ENCODE data around the gene VEPH1. TPM values are rescaled to one million over a fixed set of nuclear protein-coding genes. Genes with fewer than 3 reads are reported as not detected.

VEPH1 gene
- total RNA-seq, 1 experiment from 2014 or later = 0.51 TPM

DNA sequence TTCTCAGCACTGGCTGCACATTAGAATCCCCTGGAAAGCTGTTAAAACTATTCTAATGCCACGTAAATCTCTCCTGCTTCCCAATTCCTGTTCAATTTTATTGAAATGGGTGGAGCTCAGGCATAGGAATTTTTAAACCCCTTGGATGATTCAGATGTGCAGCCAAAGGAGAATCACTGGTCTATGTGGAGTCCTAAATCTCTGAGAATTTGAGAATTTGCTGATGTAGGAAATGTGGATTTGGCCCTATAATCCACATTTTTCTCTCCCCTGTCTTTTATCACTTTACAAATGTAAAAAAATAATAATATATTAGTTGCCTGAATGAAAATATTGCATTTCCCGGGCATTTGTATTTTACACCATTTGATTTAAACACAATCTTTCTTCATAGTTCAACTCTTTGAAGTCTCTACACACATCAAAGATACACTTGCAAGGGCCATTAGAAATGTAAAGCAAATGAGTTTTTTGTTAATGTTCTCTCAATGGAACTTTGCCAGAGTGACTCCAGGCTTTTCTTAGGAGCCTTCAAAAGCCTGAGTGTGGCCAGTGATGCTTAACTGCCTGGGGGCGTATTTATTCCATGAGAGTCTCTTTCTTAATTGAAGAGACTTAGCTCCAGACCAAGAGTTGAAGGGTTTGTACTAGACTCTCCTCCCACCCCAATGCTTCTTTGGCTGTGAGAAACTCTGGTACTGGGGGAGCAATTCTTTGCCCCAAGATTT lies 115.3 kb downstream of the VEPH1 start:
- Histone ChIP-seq H3K4me3 (ENCODE audit: low read depth in 2 of 2, low read length in 2 of 2) (no peak overlapping the region), H3K36me3 (ENCODE audit: control insufficient read depth, insufficient read depth, low read length) (no peaks in the 10 kb centered on the region), H3K27ac (ENCODE audit: low read length) (no peak overlapping the region), H3K27me3 (ENCODE audit: control insufficient read depth, insufficient read depth, low read length) (no peaks in the 10 kb centered on the region), H3K9me3 (ENCODE audit: control insufficient read depth, insufficient read depth, low read depth, low read length) (no peaks in the 10 kb centered on the region), H3K4me1 (ENCODE audit: control insufficient read depth, insufficient read depth, low read length) (no peaks in the 10 kb centered on the region)
- TF ChIP-seq SIN3A (IDR thresholded peaks at IDR 0.05; ENCODE audit: borderline replicate concordance, insufficient read depth, low read depth, low read length) (no peak), POLR2AphosphoS5 (IDR thresholded peaks at IDR 0.05; ENCODE audit: low read depth, low read length) (no peak), TCF7L2 (IDR thresholded peaks at IDR 0.05; ENCODE audit: low read depth, low read length) (no peak)
- TF ChIP-seq, protein P1, sequence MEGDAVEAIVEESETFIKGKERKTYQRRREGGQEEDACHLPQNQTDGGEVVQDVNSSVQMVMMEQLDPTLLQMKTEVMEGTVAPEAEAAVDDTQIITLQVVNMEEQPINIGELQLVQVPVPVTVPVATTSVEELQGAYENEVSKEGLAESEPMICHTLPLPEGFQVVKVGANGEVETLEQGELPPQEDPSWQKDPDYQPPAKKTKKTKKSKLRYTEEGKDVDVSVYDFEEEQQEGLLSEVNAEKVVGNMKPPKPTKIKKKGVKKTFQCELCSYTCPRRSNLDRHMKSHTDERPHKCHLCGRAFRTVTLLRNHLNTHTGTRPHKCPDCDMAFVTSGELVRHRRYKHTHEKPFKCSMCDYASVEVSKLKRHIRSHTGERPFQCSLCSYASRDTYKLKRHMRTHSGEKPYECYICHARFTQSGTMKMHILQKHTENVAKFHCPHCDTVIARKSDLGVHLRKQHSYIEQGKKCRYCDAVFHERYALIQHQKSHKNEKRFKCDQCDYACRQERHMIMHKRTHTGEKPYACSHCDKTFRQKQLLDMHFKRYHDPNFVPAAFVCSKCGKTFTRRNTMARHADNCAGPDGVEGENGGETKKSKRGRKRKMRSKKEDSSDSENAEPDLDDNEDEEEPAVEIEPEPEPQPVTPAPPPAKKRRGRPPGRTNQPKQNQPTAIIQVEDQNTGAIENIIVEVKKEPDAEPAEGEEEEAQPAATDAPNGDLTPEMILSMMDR (IDR thresholded peaks at IDR 0.05) = no peak
- TF ChIP-seq, protein P2, sequence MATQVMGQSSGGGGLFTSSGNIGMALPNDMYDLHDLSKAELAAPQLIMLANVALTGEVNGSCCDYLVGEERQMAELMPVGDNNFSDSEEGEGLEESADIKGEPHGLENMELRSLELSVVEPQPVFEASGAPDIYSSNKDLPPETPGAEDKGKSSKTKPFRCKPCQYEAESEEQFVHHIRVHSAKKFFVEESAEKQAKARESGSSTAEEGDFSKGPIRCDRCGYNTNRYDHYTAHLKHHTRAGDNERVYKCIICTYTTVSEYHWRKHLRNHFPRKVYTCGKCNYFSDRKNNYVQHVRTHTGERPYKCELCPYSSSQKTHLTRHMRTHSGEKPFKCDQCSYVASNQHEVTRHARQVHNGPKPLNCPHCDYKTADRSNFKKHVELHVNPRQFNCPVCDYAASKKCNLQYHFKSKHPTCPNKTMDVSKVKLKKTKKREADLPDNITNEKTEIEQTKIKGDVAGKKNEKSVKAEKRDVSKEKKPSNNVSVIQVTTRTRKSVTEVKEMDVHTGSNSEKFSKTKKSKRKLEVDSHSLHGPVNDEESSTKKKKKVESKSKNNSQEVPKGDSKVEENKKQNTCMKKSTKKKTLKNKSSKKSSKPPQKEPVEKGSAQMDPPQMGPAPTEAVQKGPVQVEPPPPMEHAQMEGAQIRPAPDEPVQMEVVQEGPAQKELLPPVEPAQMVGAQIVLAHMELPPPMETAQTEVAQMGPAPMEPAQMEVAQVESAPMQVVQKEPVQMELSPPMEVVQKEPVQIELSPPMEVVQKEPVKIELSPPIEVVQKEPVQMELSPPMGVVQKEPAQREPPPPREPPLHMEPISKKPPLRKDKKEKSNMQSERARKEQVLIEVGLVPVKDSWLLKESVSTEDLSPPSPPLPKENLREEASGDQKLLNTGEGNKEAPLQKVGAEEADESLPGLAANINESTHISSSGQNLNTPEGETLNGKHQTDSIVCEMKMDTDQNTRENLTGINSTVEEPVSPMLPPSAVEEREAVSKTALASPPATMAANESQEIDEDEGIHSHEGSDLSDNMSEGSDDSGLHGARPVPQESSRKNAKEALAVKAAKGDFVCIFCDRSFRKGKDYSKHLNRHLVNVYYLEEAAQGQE (IDR thresholded peaks at IDR 0.05; ENCODE audit: insufficient read depth in 1 of 2, low read depth in 2 of 2, low read length in 1 of 2) = no peak
- ATAC-seq = no peak
- no peak for DNase-seq (ENCODE audit: low read depth, low spot score)
- BruUV-seq (replicated peaks) = no TSS peak
- intact Hi-C loops (cut with micrococcal nuclease; ENCODE audit: unreplicated experiment) = no loop called here
- CTCF ChIA-PET = no interaction called here
- POLR2A ChIA-PET = no interaction called here
- in situ Hi-C loops (cut with HindIII; ENCODE audit: low pct_unique_long_range_greater_than_20kb, low sequenced_read_pairs) = no loop called here

DNA sequence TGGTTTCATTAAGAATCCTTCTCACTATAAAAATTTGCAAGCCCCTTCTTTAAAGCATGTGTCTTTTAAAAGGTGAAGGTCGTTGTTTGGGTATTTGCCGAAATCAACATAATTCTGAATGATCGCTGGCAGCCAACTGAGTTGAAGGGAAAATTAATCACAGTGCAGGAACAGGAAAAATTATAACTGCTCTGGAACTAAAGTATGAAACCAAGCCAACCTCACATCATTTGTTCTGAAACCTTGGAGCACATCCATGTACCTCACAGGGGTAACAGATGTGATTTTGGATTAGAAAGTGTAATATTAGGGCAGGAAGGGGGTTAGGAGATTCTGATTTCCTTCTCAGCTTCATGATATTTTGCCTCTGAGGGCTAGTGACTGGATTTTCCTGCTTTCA lies 118.7 kb downstream of the VEPH1 start:
- no peaks in the 10 kb centered on the region; the same call in 1 of the 2 replicates for H3K27me3 ChIP-seq (ENCODE audit: control insufficient read depth, insufficient read depth, low read length)
- no peaks in the 10 kb centered on the region for H3K36me3 ChIP-seq (ENCODE audit: control insufficient read depth, insufficient read depth, low read length)
- in situ Hi-C loops (cut with HindIII; ENCODE audit: low pct_unique_long_range_greater_than_20kb, low sequenced_read_pairs) (no loop called here), intact Hi-C loops (cut with micrococcal nuclease; ENCODE audit: unreplicated experiment) (no loop called here)
- H3K27ac ChIP-seq (ENCODE audit: low read length) = no peak overlapping the region
- H3K4me3 ChIP-seq (ENCODE audit: low read depth in 2 of 2, low read length in 2 of 2) = no peak overlapping the region
- H3K9me3 ChIP-seq (ENCODE audit: control insufficient read depth, insufficient read depth, low read depth, low read length) = no peaks in the 10 kb centered on the region
- BruUV-seq (replicated peaks) = no TSS peak
- CTCF ChIA-PET = no interaction called here
- POLR2A ChIA-PET = no interaction called here
- ATAC-seq = no peak
- no peaks in the 10 kb centered on the region for H3K4me1 ChIP-seq (ENCODE audit: control insufficient read depth, insufficient read depth, low read length)
- DNase-seq (ENCODE audit: low read depth, low spot score) = no peak
- TF ChIP-seq POLR2AphosphoS5 (IDR thresholded peaks at IDR 0.05; ENCODE audit: low read depth, low read length) (no peak), SIN3A (IDR thresholded peaks at IDR 0.05; ENCODE audit: borderline replicate concordance, insufficient read depth, low read depth, low read length) (no peak), TCF7L2 (IDR thresholded peaks at IDR 0.05; ENCODE audit: low read depth, low read length) (no peak)
- TF ChIP-seq, protein P1 (IDR thresholded peaks at IDR 0.05) = no peak
- TF ChIP-seq, protein P2 (IDR thresholded peaks at IDR 0.05; ENCODE audit: insufficient read depth in 1 of 2, low read depth in 2 of 2, low read length in 1 of 2) = no peak
